HG03457 (cell line): ENCODE measurements around the gene PSMG3.

Experiments
- ATAC-seq: cut with Tn5 transposase; IDR thresholded peaks from one replicate; pipeline ENCODE4 v1.9.1; 2021; ENCODE audit warnings: moderate number of reproducible peaks; ENCODE audit not compliant: unreplicated experiment

PSMG3 gene

DNA sequence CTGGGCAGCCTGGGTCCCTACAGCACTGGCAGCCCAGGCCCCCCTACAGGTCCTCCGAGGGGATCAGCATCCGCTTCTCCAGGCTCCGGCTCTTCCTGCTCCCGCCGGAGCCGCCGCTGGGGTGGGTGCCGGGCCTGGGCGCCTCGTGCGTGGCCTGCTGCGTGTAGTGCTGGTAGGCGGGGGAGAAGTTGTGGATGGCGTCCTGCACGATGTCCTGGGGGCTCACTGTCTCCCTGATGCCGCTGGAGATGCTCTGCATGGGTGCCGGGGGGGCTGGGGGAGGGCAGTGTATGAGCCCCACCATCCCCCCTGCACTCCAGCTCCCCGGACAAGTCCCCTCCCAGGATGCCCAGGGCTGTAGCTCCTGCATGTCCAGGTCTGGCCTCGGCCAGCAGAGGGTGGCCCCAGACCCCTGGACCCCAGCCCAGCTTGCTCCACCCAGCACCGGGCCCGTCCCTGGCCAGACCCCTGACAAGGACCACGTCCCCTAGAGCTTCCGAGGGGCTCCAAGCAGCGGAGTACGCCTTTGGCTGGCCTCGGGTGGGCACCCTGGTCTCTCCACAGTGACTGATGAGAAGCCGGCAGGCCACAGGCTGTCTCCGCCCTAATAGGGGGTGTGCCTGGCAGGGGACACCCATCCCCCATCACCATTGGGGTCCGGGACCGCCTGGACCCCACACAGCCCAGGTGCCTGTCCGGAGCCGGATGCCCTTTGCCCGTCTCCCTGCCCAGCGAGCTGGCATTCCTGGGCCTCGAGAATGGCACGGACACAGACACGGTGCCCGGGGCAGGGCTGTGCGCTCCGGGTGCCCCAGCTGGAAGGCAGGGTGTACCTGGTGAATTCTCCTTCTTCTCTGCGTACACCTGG is 22.7 kb downstream of the PSMG3 start:
- no peak for ATAC-seq

- no peak for ATAC-seq
Observed at GRCh38 chr7:1546274-1546908, 23.4 kb downstream of the PSMG3 start.

GRCh38 chr7:1545417-1546246 is 24.2 kb downstream of the PSMG3 start:
- no peak for ATAC-seq

- no peak for ATAC-seq
Observed at GRCh38 chr7:1544896-1545416, 24.9 kb downstream of the PSMG3 start.

GRCh38 chr7:1544178-1544895 is 25.5 kb downstream of the PSMG3 start:
- ATAC-seq, result no peak

DNA sequence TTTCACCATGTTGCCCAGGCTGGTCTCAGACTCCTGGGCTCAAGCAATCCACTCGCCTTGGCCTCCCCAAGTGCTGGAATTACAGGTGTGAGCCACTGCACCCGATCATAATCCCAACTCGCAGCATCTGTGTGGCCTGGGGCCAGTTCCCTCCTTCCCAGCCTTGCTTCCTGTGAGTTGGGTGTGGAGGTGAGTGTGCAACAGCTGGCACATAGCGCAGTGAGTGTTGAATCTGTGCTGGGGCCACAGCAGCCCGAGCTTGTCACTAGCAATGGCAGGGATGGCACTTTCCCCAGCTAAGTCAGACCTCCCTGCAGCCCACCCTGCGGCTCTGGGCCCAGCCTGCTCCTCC is 26.0 kb downstream of the PSMG3 start:
- no peak for ATAC-seq

DNA sequence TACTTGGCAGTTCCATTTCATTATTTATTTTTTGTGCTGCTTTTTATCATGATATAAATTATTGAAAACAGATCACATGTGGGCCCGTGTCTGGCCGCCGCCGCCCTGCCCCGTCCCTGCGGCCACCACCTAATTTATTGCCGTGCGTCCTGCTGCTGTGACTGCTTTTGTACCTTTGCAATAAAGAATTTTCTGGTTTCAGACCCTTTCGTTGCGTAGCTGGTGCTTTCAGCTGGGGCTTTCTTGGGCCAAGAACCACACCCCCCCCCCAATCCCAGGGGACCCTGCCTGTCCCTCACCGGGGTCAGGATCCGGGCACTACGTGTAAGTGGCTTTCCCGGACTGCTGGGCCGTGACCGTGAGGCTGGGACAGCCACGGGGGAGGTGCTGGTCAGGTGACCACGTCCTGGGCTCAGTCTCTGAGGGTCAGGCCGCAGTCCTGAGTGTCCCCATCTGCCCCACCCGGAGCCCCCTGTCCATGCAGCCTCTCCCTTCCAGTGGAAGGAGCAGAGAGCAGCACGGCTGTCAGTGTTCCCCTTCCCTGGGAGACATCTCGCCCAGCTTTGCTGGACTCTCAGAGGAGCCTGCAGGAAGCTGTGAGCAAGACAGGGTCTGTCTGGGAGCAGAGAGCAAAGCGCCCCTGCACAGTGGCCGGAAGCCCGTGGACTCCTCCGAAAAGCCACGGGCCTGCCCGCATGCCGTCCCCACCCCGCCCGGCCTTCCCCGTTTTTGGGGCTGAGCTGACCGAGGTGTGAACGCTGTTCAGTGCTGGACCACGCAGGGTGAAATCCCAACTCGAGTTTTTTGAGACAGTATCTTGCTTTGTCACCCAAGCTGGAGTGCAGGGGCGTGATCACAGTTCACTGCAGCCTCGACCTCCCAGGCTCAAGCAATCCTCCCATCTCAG is 26.7 kb downstream of the PSMG3 start:
- no peak for ATAC-seq

- ATAC-seq, result no peak
Observed at GRCh38 chr7:1542329-1542728, 27.5 kb downstream of the PSMG3 start.

GRCh38 chr7:1541431-1542162 is 28.2 kb downstream of the PSMG3 start:
- no peak for ATAC-seq

DNA sequence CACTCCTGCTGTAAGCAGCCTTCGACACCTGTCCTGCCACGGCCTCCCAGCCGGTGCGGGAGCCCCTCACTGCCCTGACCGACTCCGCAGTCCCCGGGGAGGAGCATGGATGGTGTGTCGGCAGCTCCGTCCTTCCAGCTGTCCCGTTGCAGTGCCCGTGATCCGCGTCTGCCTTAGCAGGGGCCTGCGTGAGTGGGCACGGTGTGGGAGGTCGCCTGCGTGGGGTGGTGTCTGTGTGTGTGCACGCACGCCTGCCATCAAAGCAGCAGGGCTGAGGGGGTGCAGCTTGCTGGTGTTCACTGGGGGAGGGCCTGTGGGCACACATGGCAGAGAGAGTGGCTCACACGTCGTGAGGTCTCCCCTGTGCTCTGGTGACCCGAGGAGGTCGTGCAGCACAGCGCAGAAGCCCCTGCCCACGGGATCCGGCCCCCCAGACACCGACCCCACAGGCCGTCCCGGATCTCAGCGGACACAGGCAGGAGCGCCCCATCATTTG is 29.0 kb downstream of the PSMG3 start:
- ATAC-seq, result no peak

DNA sequence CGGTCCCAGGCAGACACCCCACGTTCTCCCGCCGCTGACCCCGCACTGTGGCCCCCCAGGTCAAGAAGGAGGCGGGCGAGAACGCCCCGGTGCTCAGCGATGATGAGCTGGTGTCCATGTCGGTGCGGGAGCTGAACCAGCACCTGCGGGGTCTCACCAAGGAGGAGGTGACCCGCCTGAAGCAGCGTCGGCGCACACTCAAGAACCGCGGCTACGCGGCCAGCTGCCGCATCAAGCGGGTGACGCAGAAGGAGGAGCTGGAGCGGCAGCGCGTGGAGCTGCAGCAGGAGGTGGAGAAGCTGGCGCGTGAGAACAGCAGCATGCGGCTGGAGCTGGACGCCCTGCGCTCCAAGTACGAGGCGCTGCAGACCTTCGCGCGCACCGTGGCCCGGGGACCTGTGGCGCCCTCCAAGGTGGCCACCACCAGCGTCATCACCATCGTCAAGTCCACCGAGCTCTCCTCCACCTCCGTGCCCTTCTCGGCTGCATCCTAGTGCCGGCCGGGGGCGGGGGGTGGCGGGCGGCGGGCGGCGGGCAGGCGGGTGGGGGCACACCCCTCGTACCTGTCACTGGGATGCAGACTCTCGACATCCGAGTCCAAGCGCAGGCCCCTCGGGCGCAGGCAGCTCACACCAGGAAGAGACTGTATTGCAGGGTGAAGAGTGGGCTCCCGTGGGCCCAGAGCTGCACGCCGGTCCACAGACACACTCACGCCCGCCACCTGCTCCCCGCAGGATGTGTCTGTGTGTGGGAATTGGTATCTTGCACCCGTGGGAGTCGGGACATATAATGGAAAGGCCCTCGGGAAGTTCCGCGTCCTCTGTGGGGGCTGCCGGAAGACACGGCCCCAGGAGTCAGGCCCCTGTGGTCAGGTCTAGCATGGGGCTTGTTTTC is 29.7 kb downstream of the PSMG3 start:
- no peak for ATAC-seq

DNA sequence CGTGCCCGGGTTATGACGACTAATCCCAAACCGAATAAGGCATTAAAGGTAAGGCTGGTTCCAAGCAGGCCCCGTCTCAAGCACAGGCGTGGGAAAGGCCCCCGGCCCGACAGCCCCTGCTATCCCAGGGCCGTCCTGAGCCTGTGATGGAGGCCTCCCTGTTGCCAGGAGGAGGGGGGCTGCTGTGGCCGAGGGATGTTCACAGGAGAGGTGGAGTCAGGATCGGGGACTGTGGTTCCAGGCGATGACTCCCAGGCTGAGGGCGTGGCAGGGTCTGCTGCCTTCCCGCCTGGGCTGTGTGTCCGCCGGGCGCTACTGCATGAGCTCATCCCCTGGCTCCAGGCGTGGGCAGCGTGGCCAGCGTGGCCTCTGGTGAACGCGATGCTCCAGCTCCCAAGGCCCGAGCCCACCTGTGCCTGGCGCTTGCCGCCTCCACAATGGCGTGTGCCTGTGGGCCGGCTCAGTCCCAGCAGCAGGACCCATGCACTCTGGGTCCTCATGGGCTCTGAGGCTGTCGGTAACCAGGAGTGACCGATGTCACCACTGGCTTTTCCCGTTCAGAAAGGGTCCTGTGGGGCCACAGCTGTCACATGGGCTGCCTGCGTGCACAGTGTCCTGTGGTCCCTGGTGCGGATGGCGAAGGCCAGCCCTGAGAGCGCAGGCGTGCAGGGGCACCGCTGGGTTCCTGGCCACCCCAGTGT is 30.5 kb downstream of the PSMG3 start:
- no peak for ATAC-seq

DNA sequence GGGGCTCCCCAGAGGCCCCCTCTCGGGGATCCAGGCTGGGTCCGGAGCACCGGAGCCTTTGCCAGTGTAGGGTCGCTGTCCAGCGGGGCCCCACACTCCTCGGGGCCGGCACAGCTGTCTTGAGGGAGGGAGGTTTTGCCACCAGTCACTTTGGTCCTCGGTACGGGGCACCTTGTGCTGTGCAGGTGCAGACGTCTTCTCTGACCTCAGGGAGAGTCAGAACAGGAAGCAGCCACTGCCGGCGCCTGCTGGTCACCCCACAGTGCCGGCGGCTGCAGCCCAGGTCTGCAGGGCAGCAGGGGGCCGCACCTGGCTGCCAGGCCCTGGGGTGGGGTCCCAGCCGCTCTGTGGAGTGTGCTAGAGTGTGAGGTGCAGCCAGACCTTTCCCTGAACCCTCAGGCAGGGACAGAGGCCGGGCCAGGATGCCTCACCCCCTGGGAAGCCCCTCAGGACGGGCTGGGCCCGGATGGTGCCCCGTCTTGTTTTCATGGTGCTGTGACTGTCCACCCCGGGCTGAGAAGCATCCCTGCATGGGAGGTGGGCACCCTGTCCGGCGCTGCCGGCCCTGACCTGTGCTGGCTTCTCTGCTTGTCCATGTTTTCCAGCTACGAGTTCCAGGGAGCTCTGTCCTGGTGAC is 31.2 kb downstream of the PSMG3 start:
- no peak for ATAC-seq

- ATAC-seq, result no peak
Observed at GRCh38 chr7:1537535-1538412, 32.1 kb downstream of the PSMG3 start.

- no peak for ATAC-seq
Observed at GRCh38 chr7:1536743-1537534, 32.9 kb downstream of the PSMG3 start.
